HCT116 (cell line): Measurements from ENCODE around the gene SMYD3. TPM values are rescaled to one million over a fixed set of nuclear protein-coding genes. Genes with fewer than 3 reads are reported as not detected.

ENCODE experiments used
- ATAC-seq: fragments of 200-7000 bp; cut with Tn5 transposase; 2 replicates; pipeline ENCODE4 v1.9.1; 2020; ENCODE audit warnings: mild to moderate bottlenecking, moderate library complexity
- BruUV-seq: library from RNA; stranded (reverse); fragments of 400-500 nt; replicated peaks from 2 replicates; lab custom pipeline; 2021; lab: Mats Ljungman, UMichigan
- CTCF ChIA-PET: fragments of 300-600 bp; sonication (Branson Sonifier 250); formaldehyde crosslinking; loops from one replicate; lab custom pipeline; 2021; ENCODE audit warnings: antibody characterized with exemption; lab: Charles Lee
- POLR2A ChIA-PET: fragments of 300-600, 350-600 bp; sonication (Branson Sonifier 250); formaldehyde crosslinking; loops from one replicate; lab custom pipeline; 2021; ENCODE audit warnings: antibody characterized with exemption; lab: Charles Lee
- RAD21 ChIA-PET, 2 experiments: fragments of 300-600 bp; sonication (Branson Sonifier 250); formaldehyde crosslinking; loops; one replicate each; lab custom pipeline; 2023; ENCODE audit warnings: low total read pairs in 2 of 2; ENCODE audit not compliant: uncharacterized antibody in 2 of 2, unreplicated experiment in 2 of 2, low non-redundant PET in 1 of 2; lab: Charles Lee
- DNase-seq: peaks from one replicate; pipeline ENCODE4 v3.0.0-alpha.2; 2010; ENCODE audit warnings: low read depth, low spot score
- H2AFZ ChIP-seq: fragments of 200-600 bp; shearing (Covaris generic), sonication (generic); 2 replicates; pipeline ENCODE4 v1.6.1; 2017; ENCODE audit warnings: low read depth, mixed run types, mixed read lengths, antibody characterized with exemption, low read length; ENCODE audit not compliant: poor library complexity, severe bottlenecking
- H3K27ac ChIP-seq: 2 replicates; pipeline ENCODE4 v1.5.1; 2012; ENCODE audit warnings: low read depth, low read length
- H3K27me3 ChIP-seq: fragments of 200-600 bp; sonication (generic); 2 replicates; pipeline ENCODE4 v1.6.1; 2016; ENCODE audit warnings: mixed run types, low read length, mixed read lengths; ENCODE audit not compliant: insufficient read depth
- H3K36me3 ChIP-seq, 2 experiments: fragments of 200-500 bp in 1 of 2; fragments of 200-600 bp in 1 of 2; sonication (Bioruptor generic) in 1 of 2; sonication (generic) in 1 of 2; 2 replicates each; pipeline versions ENCODE4 v1.5.1 to v1.6.1; 2014 to 2016; ENCODE audit warnings: low read length in 2 of 2, inconsistent platforms in 1 of 2, mixed read lengths in 1 of 2, mixed run types in 1 of 2; ENCODE audit not compliant: insufficient read depth in 2 of 2, control insufficient read depth in 1 of 2
- H3K4me1 ChIP-seq, 2 experiments: fragments of 200-600 bp in 1 of 2; sonication (generic) in 1 of 2; 2 replicates each; pipeline versions ENCODE4 v1.5.1 to v1.6.1; 2012 to 2017; ENCODE audit warnings: low read length in 2 of 2, inconsistent platforms in 1 of 2, mild to moderate bottlenecking in 1 of 2, mixed read lengths in 1 of 2, mixed run types in 1 of 2, moderate library complexity in 1 of 2; ENCODE audit not compliant: insufficient read depth in 2 of 2, control insufficient read depth in 1 of 2
- H3K4me2 ChIP-seq: fragments of 200-600 bp; sonication (generic); 2 replicates; pipeline ENCODE4 v1.6.1; 2017; ENCODE audit warnings: mixed run types, low read length, mixed read lengths
- H3K4me3 ChIP-seq, 2 experiments: fragments of 200-600 bp in 1 of 2; sonication (generic) in 1 of 2; replicated peaks in 1 of 2; 2 replicates each; pipeline ENCODE4 v1.5.1; 2011 to 2016; ENCODE audit warnings: low read length in 2 of 2, control low read depth in 1 of 2, low read depth in 1 of 2, mild to moderate bottlenecking in 1 of 2, mixed read lengths in 1 of 2, mixed run types in 1 of 2
- H3K79me2 ChIP-seq: fragments of 200-600 bp; sonication (generic); 2 replicates; pipeline ENCODE4 v1.6.1; 2017; ENCODE audit warnings: mild to moderate bottlenecking, mixed run types, low read length, moderate library complexity, mixed read lengths; ENCODE audit not compliant: insufficient read depth
- H3K9ac ChIP-seq: fragments of 200-600 bp; sonication (generic); 2 replicates; pipeline ENCODE4 v1.6.1; 2016; ENCODE audit warnings: low read length, mixed read lengths
- H3K9me2 ChIP-seq: fragments of 200-600 bp; sonication (generic), shearing (Covaris generic); 2 replicates; pipeline ENCODE4 v1.6.1; 2017; ENCODE audit warnings: mixed run types, mild to moderate bottlenecking, moderate library complexity; ENCODE audit not compliant: insufficient read depth
- H3K9me3 ChIP-seq, 2 experiments: fragments of 200-500 bp in 1 of 2; fragments of 200-600 bp in 1 of 2; sonication (Bioruptor generic) in 1 of 2; sonication (generic) in 1 of 2; 2 replicates each; pipeline ENCODE4 v1.6.1; 2014 to 2017; ENCODE audit warnings: low read length in 2 of 2, mixed read lengths in 2 of 2, inconsistent platforms in 1 of 2, low read depth in 1 of 2, mild to moderate bottlenecking in 1 of 2, mixed run types in 1 of 2, moderate library complexity in 1 of 2; ENCODE audit not compliant: control insufficient read depth in 1 of 2, insufficient read depth in 1 of 2
- H4K20me1 ChIP-seq: fragments of 200-600 bp; sonication (generic), shearing (Covaris generic); 2 replicates; pipeline ENCODE4 v1.6.1; 2017; ENCODE audit warnings: mixed run types, mild to moderate bottlenecking, moderate library complexity; ENCODE audit not compliant: insufficient read depth
- ATF3 ChIP-seq: IDR thresholded peaks from 2 replicates; pipeline ENCODE4 v1.6.1; 2012
- CBX3 ChIP-seq: IDR thresholded peaks from 2 replicates; pipeline ENCODE4 v1.6.1; 2012; ENCODE audit warnings: low read depth
- CEBPB ChIP-seq: IDR thresholded peaks from 2 replicates; pipeline ENCODE4 v1.6.1; 2012; ENCODE audit warnings: low read depth
- EGR1 ChIP-seq: IDR thresholded peaks from 2 replicates; pipeline ENCODE4 v1.6.1; 2012; ENCODE audit warnings: low read depth
- ELF1 ChIP-seq: IDR thresholded peaks from 2 replicates; pipeline ENCODE4 v1.6.1; 2012; ENCODE audit warnings: low read depth, borderline replicate concordance
- EZH2 ChIP-seq: fragments of 200-600 bp; sonication (generic); IDR thresholded peaks from 2 replicates; pipeline ENCODE4 v1.6.1; 2017; ENCODE audit warnings: antibody characterized with exemption, mixed run types
- FOSL1 ChIP-seq: IDR thresholded peaks from 2 replicates; pipeline ENCODE4 v1.6.1; 2012; ENCODE audit warnings: low read depth
- MAX ChIP-seq: IDR thresholded peaks from 2 replicates; pipeline ENCODE4 v1.6.1; 2012
- POLR2A ChIP-seq: IDR thresholded peaks from 2 replicates; pipeline ENCODE4 v1.7.0; 2011; ENCODE audit warnings: borderline replicate concordance; ENCODE audit not compliant: insufficient read depth, insufficient read length; ENCODE audit errors: extremely low read depth
- POLR2AphosphoS5 ChIP-seq: IDR thresholded peaks from 2 replicates; pipeline ENCODE4 v1.6.1; 2011; ENCODE audit warnings: mild to moderate bottlenecking, low read depth, low read length, moderate library complexity
- RAD21 ChIP-seq: IDR thresholded peaks from 2 replicates; pipeline ENCODE4 v1.6.1; 2012; ENCODE audit warnings: low read depth, mild to moderate bottlenecking
- REST ChIP-seq: IDR thresholded peaks from 2 replicates; pipeline ENCODE4 v1.6.1; 2012; ENCODE audit warnings: low read depth
- SP1 ChIP-seq: IDR thresholded peaks from 2 replicates; pipeline ENCODE4 v1.6.1; 2012; ENCODE audit warnings: low read depth
- SRF ChIP-seq: IDR thresholded peaks from 2 replicates; pipeline ENCODE4 v1.6.1; 2012; ENCODE audit warnings: low read depth
- YY1 ChIP-seq: IDR thresholded peaks from 2 replicates; pipeline ENCODE4 v1.6.1; 2011; ENCODE audit warnings: low read length, low read depth, moderate library complexity, mild to moderate bottlenecking; ENCODE audit not compliant: insufficient replicate concordance; ENCODE audit errors: extremely low read depth
- ZFX ChIP-seq: fragments of 450-650 bp; IDR thresholded peaks from 2 replicates; pipeline ENCODE4 v1.6.1; 2017
- intact Hi-C: fragments of 100-400 bp; cut with micrococcal nuclease; formaldehyde crosslinking; loops from 2 replicates; pipeline ENCODE4 v1.10.0; 2022
- total RNA-seq: library from RNA; stranded (reverse); gene quantifications from one replicate; pipeline ENCODE4 v1.2.1, GENCODE V29; 2021; ENCODE audit not compliant: unreplicated experiment

SMYD3 gene
- total RNA-seq, 1 experiment from 2014 or later, result 33.6 TPM

GRCh38 chr1:245987997-245988392, 519.1 kb downstream of the SMYD3 start:
- Histone ChIP-seq H3K27me3 (no peaks in the 10 kb centered on the region), H3K9me3 (no peaks in the 10 kb centered on the region), H2AFZ (no peak overlapping the region), H3K4me3 (no peak overlapping the region), H3K9ac (no peak overlapping the region)
- intact Hi-C loops, result no loop called here
- ChIA-PET RAD21 (no interaction called here), POLR2A (no interaction called here)
- BruUV-seq, result no TSS peak
- TF ChIP-seq POLR2A (no peak), FOSL1 (no peak), ZFX (no peak), EGR1 (no peak), MAX (no peak), REST (no peak), EZH2 (no peak)
- TF ChIP-seq, all 23 proteins: peak for 0
- no peak for ATAC-seq
- CTCF ChIA-PET, result no interaction called here
- Histone ChIP-seq H3K79me2 (no peaks in the 10 kb centered on the region), H3K9me2 (no peaks in the 10 kb centered on the region), H3K27ac (no peak overlapping the region), H3K36me3 (no peaks in the 10 kb centered on the region), H4K20me1 (no peaks in the 10 kb centered on the region), H3K4me1 (peaks cover 19 to 22% of the 10 kb centered on the region in 2 experiments), H3K4me2 (no peak overlapping the region)
- DNase-seq, result no peak

- TF ChIP-seq FOSL1 (no peak), RAD21 (no peak), SP1 (no peak), ATF3 (no peak), YY1 (no peak), CBX3 (no peak), SRF (no peak), MAX (no peak), ZFX (no peak), CEBPB (no peak), ELF1 (no peak), POLR2AphosphoS5 (no peak)
- Histone ChIP-seq H3K9ac (no peak overlapping the region), H3K9me3 (no peaks in the 10 kb centered on the region), H3K4me2 (peak overlapping the region; percentile 74), H3K4me3 (no peak overlapping the region), H3K79me2 (no peaks in the 10 kb centered on the region), H3K27ac (no peak overlapping the region), H4K20me1 (no peaks in the 10 kb centered on the region), H3K4me1 (peaks cover 19 to 22% of the 10 kb centered on the region in 2 experiments), H3K36me3 (no peaks in the 10 kb centered on the region), H2AFZ (no peak overlapping the region), H3K27me3 (no peaks in the 10 kb centered on the region), H3K9me2 (no peaks in the 10 kb centered on the region)
- POLR2A ChIA-PET, result no interaction called here
- BruUV-seq, result no TSS peak
- CTCF ChIA-PET, result interaction anchor here (1.7 kb wide), 1 partner anchor 16 kb away, joined by 3 read pairs; no protein-coding TSS in a partner anchor
- RAD21 ChIA-PET, result no interaction called here
- no peak for ATAC-seq
- DNase-seq, result no peak
- intact Hi-C loops, result no loop called here
Measured at GRCh38 chr1:245987577-245987976, 519.5 kb downstream of the SMYD3 start.
